DND-41 (cell line): ENCODE measurements around the gene YTHDF1.

Source experiments
- EZH2 ChIP-seq: IDR thresholded peaks from 3 replicates; pipeline ENCODE4 v1.6.1; 2012; ENCODE audit warnings: borderline replicate concordance, low read depth, mild to moderate bottlenecking, moderate library complexity, low read length, inconsistent platforms; ENCODE audit not compliant: severe bottlenecking
- TF ChIP-seq, protein P1 (sequence below): IDR thresholded peaks from 2 replicates; pipeline ENCODE4 v1.5.1; 2012; ENCODE audit warnings: borderline replicate concordance, low read length, moderate library complexity, mild to moderate bottlenecking; ENCODE audit not compliant: poor library complexity, severe bottlenecking; ENCODE audit errors: extremely low read depth

DNA sequence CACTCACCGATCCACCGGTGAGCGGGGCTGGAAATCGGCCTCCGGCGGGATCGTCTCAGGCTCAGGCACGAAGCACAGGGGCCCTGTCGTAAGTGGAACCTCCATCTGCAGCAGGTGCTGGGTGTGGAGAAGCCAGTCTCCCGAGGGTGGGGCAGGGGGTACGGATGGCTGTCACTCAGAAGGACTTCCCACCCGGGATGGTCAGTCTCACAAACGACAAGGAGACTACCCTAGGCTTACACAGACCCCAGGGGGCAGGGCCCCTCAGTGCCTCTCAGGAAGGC, 27.8 kb downstream of the YTHDF1 start:
- TF ChIP-seq, protein P1, sequence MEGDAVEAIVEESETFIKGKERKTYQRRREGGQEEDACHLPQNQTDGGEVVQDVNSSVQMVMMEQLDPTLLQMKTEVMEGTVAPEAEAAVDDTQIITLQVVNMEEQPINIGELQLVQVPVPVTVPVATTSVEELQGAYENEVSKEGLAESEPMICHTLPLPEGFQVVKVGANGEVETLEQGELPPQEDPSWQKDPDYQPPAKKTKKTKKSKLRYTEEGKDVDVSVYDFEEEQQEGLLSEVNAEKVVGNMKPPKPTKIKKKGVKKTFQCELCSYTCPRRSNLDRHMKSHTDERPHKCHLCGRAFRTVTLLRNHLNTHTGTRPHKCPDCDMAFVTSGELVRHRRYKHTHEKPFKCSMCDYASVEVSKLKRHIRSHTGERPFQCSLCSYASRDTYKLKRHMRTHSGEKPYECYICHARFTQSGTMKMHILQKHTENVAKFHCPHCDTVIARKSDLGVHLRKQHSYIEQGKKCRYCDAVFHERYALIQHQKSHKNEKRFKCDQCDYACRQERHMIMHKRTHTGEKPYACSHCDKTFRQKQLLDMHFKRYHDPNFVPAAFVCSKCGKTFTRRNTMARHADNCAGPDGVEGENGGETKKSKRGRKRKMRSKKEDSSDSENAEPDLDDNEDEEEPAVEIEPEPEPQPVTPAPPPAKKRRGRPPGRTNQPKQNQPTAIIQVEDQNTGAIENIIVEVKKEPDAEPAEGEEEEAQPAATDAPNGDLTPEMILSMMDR: no peak
- TF ChIP-seq EZH2: no peak
